Activated T-cell treated with anti-CD3 and anti-CD28 coated beads for 1 hour (primary cell): ENCODE measurements around the gene POLR2J3.
"Not testable (repeated sequence)": the region's sequence is repeated elsewhere in the genome, so short reads cannot be mapped to it uniquely, and the experiment has no call there.

Experiments
- DNase-seq: peaks from one replicate; pipeline ENCODE4 v3.0.0-alpha.2; 2020; ENCODE audit warnings: low read depth

POLR2J3 gene

GRCh38 chr7:102583495-102583894 is 11.1 kb upstream of the POLR2J3 start:
- DNase-seq = not testable (repeated sequence)

GRCh38 chr7:102581722-102582121 is 9.3 kb upstream of the POLR2J3 start:
- DNase-seq = not testable (repeated sequence)

- not testable (repeated sequence) for DNase-seq
Observed at GRCh38 chr7:102578486-102578885, 6.1 kb upstream of the POLR2J3 start.

- not testable (repeated sequence) for DNase-seq
Observed at GRCh38 chr7:102577315-102578240, 5.2 kb upstream of the POLR2J3 start.

GRCh38 chr7:102576363-102576762 is 4.0 kb upstream of the POLR2J3 start:
- not testable (repeated sequence) for DNase-seq

GRCh38 chr7:102574607-102575006 is 2.2 kb upstream of the POLR2J3 start:
- not testable (repeated sequence) for DNase-seq

- not testable (repeated sequence) for DNase-seq
Observed at GRCh38 chr7:102568620-102569019, 3.8 kb downstream of the POLR2J3 start.

- DNase-seq = not testable (repeated sequence)
Observed at GRCh38 chr7:102550808-102551422, 21.5 kb downstream of the POLR2J3 start, which contains the start of gene SPDYE2. Gene SPDYE2, plus strand, starts transcription at chr7:102551226. Its CDS starts 2,030 bp downstream, at chr7:102553256.

- DNase-seq = not testable (repeated sequence)
Observed at GRCh38 chr7:102546353-102546752, 26.0 kb downstream of the POLR2J3 start.

- not testable (repeated sequence) for DNase-seq
Observed at GRCh38 chr7:102545288-102545687, 27.1 kb downstream of the POLR2J3 start.

- not testable (repeated sequence) for DNase-seq
Observed at GRCh38 chr7:102544372-102544771, 28.0 kb downstream of the POLR2J3 start.

GRCh38 chr7:102543596-102543995 is 28.8 kb downstream of the POLR2J3 start, which contains the start of gene UPK3BL2:
Gene UPK3BL2, minus strand, starts transcription at chr7:102543696. Its CDS starts 60 bp downstream, at chr7:102543636.
- not testable (repeated sequence) for DNase-seq

- DNase-seq = not testable (repeated sequence)
Observed at GRCh38 chr7:102542771-102543170, 29.6 kb downstream of the POLR2J3 start.

GRCh38 chr7:102542083-102542482 is 30.3 kb downstream of the POLR2J3 start:
- DNase-seq = not testable (repeated sequence)

GRCh38 chr7:102540604-102541003 is 31.8 kb downstream of the POLR2J3 start:
- DNase-seq = not testable (repeated sequence)

GRCh38 chr7:102535062-102535615 is 37.2 kb downstream of the POLR2J3 start:
- DNase-seq = not testable (repeated sequence)

- not testable (repeated sequence) for DNase-seq
Observed at GRCh38 chr7:102532127-102532526, 40.3 kb downstream of the POLR2J3 start.

- DNase-seq = not testable (repeated sequence)
Observed at GRCh38 chr7:102531583-102531982, 40.8 kb downstream of the POLR2J3 start.

- not testable (repeated sequence) for DNase-seq
Observed at GRCh38 chr7:102527822-102528793, 44.3 kb downstream of the POLR2J3 start.

GRCh38 chr7:102527182-102527581 is 45.2 kb downstream of the POLR2J3 start:
- DNase-seq = not testable (repeated sequence)

GRCh38 chr7:102524803-102525202 is 47.6 kb downstream of the POLR2J3 start:
- not testable (repeated sequence) for DNase-seq
